Liver (tissue), 9 donors: ENCODE results near the gene C10orf71. TPM values are rescaled to one million over a fixed set of nuclear protein-coding genes. Genes with fewer than 3 reads are reported as not detected.
A peak's percentile ranks its signal among the peaks of the same experiment; 100 is the strongest.

Experiments
- DNase-seq: peaks from one replicate; pipeline ENCODE4 v3.0.0-alpha.2; 2017; ENCODE audit warnings: low spot score
- H3K27ac ChIP-seq, 2 donors: one replicate each; pipeline ENCODE4 v1.7.0; 2013; ENCODE audit warnings: inconsistent platforms in 2 of 2, low read length in 2 of 2, control low read depth in 1 of 2, low read depth in 1 of 2, mild to moderate bottlenecking in 1 of 2
- H3K27me3 ChIP-seq, 4 donors: one replicate each; pipeline versions ENCODE4 v1.6.1 to v1.7.0; 2013; ENCODE audit warnings: low read length in 3 of 4, inconsistent platforms in 1 of 4, mild to moderate bottlenecking in 1 of 4, moderate library complexity in 1 of 4; ENCODE audit not compliant: control insufficient read depth in 4 of 4, insufficient read depth in 4 of 4
- H3K36me3 ChIP-seq, 4 donors: one replicate each; pipeline versions ENCODE4 v1.6.1 to v1.7.0; 2013; ENCODE audit warnings: low read length in 3 of 4, mild to moderate bottlenecking in 3 of 4, low read depth in 1 of 4, moderate library complexity in 1 of 4; ENCODE audit not compliant: control insufficient read depth in 4 of 4, insufficient read depth in 3 of 4
- H3K4me1 ChIP-seq, 4 donors: one replicate each; pipeline versions ENCODE4 v1.6.1 to v1.7.0; 2013; ENCODE audit warnings: low read length in 3 of 4, mild to moderate bottlenecking in 3 of 4, moderate library complexity in 1 of 4; ENCODE audit not compliant: control insufficient read depth in 4 of 4, insufficient read depth in 4 of 4
- H3K4me3 ChIP-seq, 3 donors: one replicate each; pipeline versions ENCODE4 v1.6.1 to v1.7.0; 2013; ENCODE audit warnings: low read length in 3 of 3, control low read depth in 1 of 3, low read depth in 1 of 3, mild to moderate bottlenecking in 1 of 3
- H3K9ac ChIP-seq, 2 donors: one replicate each; pipeline ENCODE4 v1.7.0; 2013; ENCODE audit warnings: low read length in 2 of 2, mild to moderate bottlenecking in 2 of 2, moderate library complexity in 2 of 2, control low read depth in 1 of 2, low read depth in 1 of 2
- H3K9me3 ChIP-seq, 4 donors: one replicate each; pipeline versions ENCODE4 v1.6.1 to v1.7.0; 2013; ENCODE audit warnings: low read length in 3 of 4; ENCODE audit not compliant: control insufficient read depth in 4 of 4
- EGR1 ChIP-seq, 2 donors: IDR thresholded peaks; 2 replicates each; pipeline ENCODE4 v1.6.1; 2016 to 2018; ENCODE audit warnings: antibody characterized with exemption in 2 of 2, low read depth in 2 of 2
- FOXA1 ChIP-seq: IDR thresholded peaks from 2 replicates; pipeline ENCODE4 v1.6.1; 2016; ENCODE audit warnings: antibody characterized with exemption
- FOXA2 ChIP-seq: IDR thresholded peaks from 2 replicates; pipeline ENCODE4 v1.6.1; 2016; ENCODE audit warnings: antibody characterized with exemption
- GABPA ChIP-seq, 2 donors: IDR thresholded peaks in 1 of 2; conservative IDR thresholded peaks in 1 of 2; 2 replicates each; pipeline ENCODE4 v1.6.1; 2016; ENCODE audit warnings: antibody characterized with exemption in 2 of 2, mild to moderate bottlenecking in 1 of 2, moderate library complexity in 1 of 2
- HNF4A ChIP-seq, 2 donors: conservative IDR thresholded peaks; 2 replicates each; pipeline ENCODE4 v1.6.1; 2016; ENCODE audit warnings: antibody characterized with exemption in 2 of 2, mild to moderate bottlenecking in 2 of 2
- HNF4G ChIP-seq: IDR thresholded peaks from 2 replicates; pipeline ENCODE4 v1.6.1; 2016; ENCODE audit warnings: antibody characterized with exemption
- JUND ChIP-seq, 2 donors: IDR thresholded peaks; 2 replicates each; pipeline ENCODE4 v1.6.1; 2016; ENCODE audit warnings: antibody characterized with exemption in 2 of 2
- RXRA ChIP-seq, 2 donors: IDR thresholded peaks; 2 replicates each; pipeline ENCODE4 v1.6.1; 2017 to 2018; ENCODE audit warnings: antibody characterized with exemption in 2 of 2, mild to moderate bottlenecking in 1 of 2
- TAF1 ChIP-seq: conservative IDR thresholded peaks from 2 replicates; pipeline ENCODE4 v1.6.1; 2016; ENCODE audit warnings: antibody characterized with exemption, mild to moderate bottlenecking
- YY1 ChIP-seq: IDR thresholded peaks from 2 replicates; pipeline ENCODE4 v1.6.1; 2016; ENCODE audit warnings: antibody characterized with exemption, mild to moderate bottlenecking
- WGBS: extraction: QIAGEN DNeasy Blood & Tissue Kit; methylation state at CpG from one replicate; pipeline ENCODE4 v1.1.7; 2013; 5-methylcytosine and 5-hydroxymethylcytosine counted together
- polyA plus RNA-seq, 2 donors: library from polyadenylated mRNA; stranded (reverse) in 1 of 2; unstranded in 1 of 2; fragments of 200-250 nt in 1 of 2; fragments of >200 nt in 1 of 2; fragmentation: Nextera tagmentation in 1 of 2; extraction: Ambion mirVana in 1 of 2; gene quantifications; one replicate each; pipeline versions ENCODE4 v1.2.1 to v1.2.3, GENCODE V29; 2013 to 2015
- total RNA-seq, 2 donors: library from RNA; depleted of rRNA; stranded (reverse); fragments of >200 nt; gene quantifications; one replicate each; pipeline ENCODE4 v1.2.3, GENCODE V29; 2014
- TF ChIP-seq, protein P1 (sequence below): IDR thresholded peaks from 2 replicates; pipeline ENCODE4 v1.6.1; 2016; ENCODE audit warnings: antibody characterized with exemption
- TF ChIP-seq, protein P2 (sequence below): IDR thresholded peaks from 2 replicates; pipeline ENCODE4 v1.6.1; 2016; ENCODE audit warnings: antibody characterized with exemption
- TF ChIP-seq, protein P3 (sequence below): IDR thresholded peaks from 2 replicates; pipeline ENCODE4 v1.6.1; 2016; ENCODE audit warnings: antibody characterized with exemption, mild to moderate bottlenecking
- TF ChIP-seq, protein P4 (sequence below): IDR thresholded peaks from 2 replicates; pipeline ENCODE4 v1.6.1; 2016; ENCODE audit warnings: antibody characterized with exemption
- TF ChIP-seq, protein P5 (sequence below): fragments of 150-350 bp; IDR thresholded peaks from 2 replicates; pipeline ENCODE4 v1.5.1; 2017; ENCODE audit warnings: improper control_type of control experiment, low read depth, low read length; ENCODE audit not compliant: missing input control
- donor health status: healthy.
- donor health status: healthy.
- donor health status: healthy.
- donor health status: healthy.
- donor health status: healthy.

Gene C10orf71
- total and polyA plus RNA-seq, 4 donors, result 0.03 TPM; not detected in 3

DNA sequence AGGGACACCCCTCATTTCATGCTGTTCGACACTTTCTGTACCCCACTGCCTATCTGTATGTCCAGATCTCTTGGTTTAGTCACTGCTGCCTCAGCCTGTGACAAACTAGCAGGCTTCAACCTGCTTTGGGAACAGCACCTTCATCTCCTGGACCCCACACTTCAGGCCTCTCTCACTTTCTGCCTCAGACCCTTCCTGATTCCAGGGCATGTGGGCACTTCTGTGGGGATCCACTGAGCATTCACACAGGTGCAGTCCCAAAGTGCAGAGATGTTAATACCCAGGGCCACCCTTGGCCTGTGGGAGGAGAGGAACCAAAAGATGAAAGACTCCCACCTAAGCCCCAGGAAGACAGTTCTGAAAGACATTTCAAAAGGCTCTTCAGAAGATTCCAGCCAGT, 29.4 kb upstream of the C10orf71 start:
- DNase-seq, result peak; percentile 17
- H3K4me3 ChIP-seq, result no peak overlapping the region
- no peak overlapping the region for H3K9ac ChIP-seq
- no peaks in the 10 kb centered on the region for H3K27me3 ChIP-seq
- H3K9me3 ChIP-seq, result peaks cover 0 to 14% (median 2%) of the 10 kb centered on the region in 4 donors
- no peak overlapping the region for H3K27ac ChIP-seq
- H3K4me1 ChIP-seq, result no peaks in the 10 kb centered on the region
- TF ChIP-seq, protein P1, sequence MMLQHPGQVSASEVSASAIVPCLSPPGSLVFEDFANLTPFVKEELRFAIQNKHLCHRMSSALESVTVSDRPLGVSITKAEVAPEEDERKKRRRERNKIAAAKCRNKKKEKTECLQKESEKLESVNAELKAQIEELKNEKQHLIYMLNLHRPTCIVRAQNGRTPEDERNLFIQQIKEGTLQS, result no peak
- no peak for TF ChIP-seq EGR1 (IDR thresholded peaks at IDR 0.05; ENCODE audit: low read depth in 2 of 2)
- no peak for TF ChIP-seq FOXA2
- TF ChIP-seq HNF4A (conservative IDR thresholded peaks at IDR 0.05), result no peak
- no peak for TF ChIP-seq FOXA1
- TF ChIP-seq, protein P2, sequence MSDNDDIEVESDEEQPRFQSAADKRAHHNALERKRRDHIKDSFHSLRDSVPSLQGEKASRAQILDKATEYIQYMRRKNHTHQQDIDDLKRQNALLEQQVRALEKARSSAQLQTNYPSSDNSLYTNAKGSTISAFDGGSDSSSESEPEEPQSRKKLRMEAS, result no peak
- 75% methylated on average over 1 of the region's 1 CpG for WGBS
- no peaks in the 10 kb centered on the region for H3K36me3 ChIP-seq

DNA sequence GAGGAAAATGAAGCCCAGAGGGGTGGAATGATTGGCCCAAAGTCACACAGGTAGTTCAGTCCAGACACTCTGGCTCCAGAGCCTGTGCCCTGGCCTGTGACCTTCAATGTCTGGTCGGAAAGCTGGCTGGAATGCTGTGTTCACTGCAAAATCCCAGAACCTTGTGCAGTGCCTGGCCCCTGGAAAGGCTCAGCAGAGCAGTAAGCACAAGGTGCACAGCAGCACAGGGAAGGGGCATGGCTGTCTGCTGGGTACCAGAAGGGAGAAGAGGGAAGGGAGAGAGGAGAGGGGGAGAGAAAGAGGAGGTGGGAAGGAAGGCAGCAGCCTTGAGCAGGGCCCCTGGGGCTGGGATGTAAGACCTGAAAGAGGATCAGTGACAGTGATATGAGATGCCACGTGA, 28.4 kb upstream of the C10orf71 start:
- TF ChIP-seq HNF4G, result no peak
- no peak for TF ChIP-seq FOXA2
- TF ChIP-seq JUND (IDR thresholded peaks at IDR 0.05), result no peak
- TF ChIP-seq, protein P3, sequence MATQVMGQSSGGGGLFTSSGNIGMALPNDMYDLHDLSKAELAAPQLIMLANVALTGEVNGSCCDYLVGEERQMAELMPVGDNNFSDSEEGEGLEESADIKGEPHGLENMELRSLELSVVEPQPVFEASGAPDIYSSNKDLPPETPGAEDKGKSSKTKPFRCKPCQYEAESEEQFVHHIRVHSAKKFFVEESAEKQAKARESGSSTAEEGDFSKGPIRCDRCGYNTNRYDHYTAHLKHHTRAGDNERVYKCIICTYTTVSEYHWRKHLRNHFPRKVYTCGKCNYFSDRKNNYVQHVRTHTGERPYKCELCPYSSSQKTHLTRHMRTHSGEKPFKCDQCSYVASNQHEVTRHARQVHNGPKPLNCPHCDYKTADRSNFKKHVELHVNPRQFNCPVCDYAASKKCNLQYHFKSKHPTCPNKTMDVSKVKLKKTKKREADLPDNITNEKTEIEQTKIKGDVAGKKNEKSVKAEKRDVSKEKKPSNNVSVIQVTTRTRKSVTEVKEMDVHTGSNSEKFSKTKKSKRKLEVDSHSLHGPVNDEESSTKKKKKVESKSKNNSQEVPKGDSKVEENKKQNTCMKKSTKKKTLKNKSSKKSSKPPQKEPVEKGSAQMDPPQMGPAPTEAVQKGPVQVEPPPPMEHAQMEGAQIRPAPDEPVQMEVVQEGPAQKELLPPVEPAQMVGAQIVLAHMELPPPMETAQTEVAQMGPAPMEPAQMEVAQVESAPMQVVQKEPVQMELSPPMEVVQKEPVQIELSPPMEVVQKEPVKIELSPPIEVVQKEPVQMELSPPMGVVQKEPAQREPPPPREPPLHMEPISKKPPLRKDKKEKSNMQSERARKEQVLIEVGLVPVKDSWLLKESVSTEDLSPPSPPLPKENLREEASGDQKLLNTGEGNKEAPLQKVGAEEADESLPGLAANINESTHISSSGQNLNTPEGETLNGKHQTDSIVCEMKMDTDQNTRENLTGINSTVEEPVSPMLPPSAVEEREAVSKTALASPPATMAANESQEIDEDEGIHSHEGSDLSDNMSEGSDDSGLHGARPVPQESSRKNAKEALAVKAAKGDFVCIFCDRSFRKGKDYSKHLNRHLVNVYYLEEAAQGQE, result no peak
- TF ChIP-seq, protein P1, result no peak
- TF ChIP-seq HNF4A (conservative IDR thresholded peaks at IDR 0.05), result no peak
- TF ChIP-seq YY1, result no peak
- TF ChIP-seq, protein P4, sequence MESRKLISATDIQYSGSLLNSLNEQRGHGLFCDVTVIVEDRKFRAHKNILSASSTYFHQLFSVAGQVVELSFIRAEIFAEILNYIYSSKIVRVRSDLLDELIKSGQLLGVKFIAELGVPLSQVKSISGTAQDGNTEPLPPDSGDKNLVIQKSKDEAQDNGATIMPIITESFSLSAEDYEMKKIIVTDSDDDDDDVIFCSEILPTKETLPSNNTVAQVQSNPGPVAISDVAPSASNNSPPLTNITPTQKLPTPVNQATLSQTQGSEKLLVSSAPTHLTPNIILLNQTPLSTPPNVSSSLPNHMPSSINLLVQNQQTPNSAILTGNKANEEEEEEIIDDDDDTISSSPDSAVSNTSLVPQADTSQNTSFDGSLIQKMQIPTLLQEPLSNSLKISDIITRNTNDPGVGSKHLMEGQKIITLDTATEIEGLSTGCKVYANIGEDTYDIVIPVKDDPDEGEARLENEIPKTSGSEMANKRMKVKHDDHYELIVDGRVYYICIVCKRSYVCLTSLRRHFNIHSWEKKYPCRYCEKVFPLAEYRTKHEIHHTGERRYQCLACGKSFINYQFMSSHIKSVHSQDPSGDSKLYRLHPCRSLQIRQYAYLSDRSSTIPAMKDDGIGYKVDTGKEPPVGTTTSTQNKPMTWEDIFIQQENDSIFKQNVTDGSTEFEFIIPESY, result no peak
- TF ChIP-seq, protein P5, sequence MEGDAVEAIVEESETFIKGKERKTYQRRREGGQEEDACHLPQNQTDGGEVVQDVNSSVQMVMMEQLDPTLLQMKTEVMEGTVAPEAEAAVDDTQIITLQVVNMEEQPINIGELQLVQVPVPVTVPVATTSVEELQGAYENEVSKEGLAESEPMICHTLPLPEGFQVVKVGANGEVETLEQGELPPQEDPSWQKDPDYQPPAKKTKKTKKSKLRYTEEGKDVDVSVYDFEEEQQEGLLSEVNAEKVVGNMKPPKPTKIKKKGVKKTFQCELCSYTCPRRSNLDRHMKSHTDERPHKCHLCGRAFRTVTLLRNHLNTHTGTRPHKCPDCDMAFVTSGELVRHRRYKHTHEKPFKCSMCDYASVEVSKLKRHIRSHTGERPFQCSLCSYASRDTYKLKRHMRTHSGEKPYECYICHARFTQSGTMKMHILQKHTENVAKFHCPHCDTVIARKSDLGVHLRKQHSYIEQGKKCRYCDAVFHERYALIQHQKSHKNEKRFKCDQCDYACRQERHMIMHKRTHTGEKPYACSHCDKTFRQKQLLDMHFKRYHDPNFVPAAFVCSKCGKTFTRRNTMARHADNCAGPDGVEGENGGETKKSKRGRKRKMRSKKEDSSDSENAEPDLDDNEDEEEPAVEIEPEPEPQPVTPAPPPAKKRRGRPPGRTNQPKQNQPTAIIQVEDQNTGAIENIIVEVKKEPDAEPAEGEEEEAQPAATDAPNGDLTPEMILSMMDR, result no peak
- TF ChIP-seq GABPA (IDR thresholded peaks at IDR 0.05 in 1 of 2, conservative IDR thresholded peaks at IDR 0.05 in 1 of 2), result no peak
- no peak for TF ChIP-seq FOXA1
- no peak for TF ChIP-seq RXRA (IDR thresholded peaks at IDR 0.05)
- TF ChIP-seq, protein P2, result no peak
- TF ChIP-seq TAF1, result no peak

More for the DNA sequence above, 28.4 kb upstream of the C10orf71 start:
- no peak overlapping the region for H3K9ac ChIP-seq
- no peak overlapping the region for H3K27ac ChIP-seq
- peak; percentile 13 for DNase-seq
- H3K36me3 ChIP-seq, result no peaks in the 10 kb centered on the region
- H3K4me1 ChIP-seq, result no peaks in the 10 kb centered on the region
- no peak overlapping the region for H3K4me3 ChIP-seq
- 55% methylated on average over 2 of the region's 2 CpGs for WGBS
- peaks cover 0 to 9% (median 1%) of the 10 kb centered on the region in 4 donors for H3K9me3 ChIP-seq
- no peaks in the 10 kb centered on the region for H3K27me3 ChIP-seq
